HG03457 (cell line): ENCODE results near the gene LPP.

Source experiments
- ATAC-seq: cut with Tn5 transposase; IDR thresholded peaks from one replicate; pipeline ENCODE4 v1.9.1; 2021; ENCODE audit warnings: moderate number of reproducible peaks; ENCODE audit not compliant: unreplicated experiment

The LPP gene

DNA sequence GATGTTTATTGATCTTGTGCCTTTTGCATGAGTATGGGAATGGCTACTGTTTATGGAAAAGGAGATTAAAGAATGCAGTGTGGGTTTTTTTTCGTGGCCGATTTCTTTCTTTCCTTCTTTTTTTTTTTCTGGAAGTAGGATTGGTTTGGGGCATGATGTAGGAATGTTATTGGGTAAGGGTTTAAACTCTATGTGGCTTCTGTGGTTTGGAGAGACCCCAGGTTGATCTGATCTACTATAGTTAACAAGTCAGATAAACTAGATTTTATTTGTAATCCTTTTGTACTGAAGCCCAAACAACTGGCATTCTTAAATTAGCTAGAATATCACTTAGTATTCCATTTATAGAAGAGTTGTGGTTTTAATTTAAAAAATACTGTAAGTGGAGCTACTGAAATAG lies 304.8 kb downstream of the LPP start:
- no peak for ATAC-seq

GRCh38 chr3:188465311-188465710 lies 311.4 kb downstream of the LPP start:
- ATAC-seq, result no peak

DNA sequence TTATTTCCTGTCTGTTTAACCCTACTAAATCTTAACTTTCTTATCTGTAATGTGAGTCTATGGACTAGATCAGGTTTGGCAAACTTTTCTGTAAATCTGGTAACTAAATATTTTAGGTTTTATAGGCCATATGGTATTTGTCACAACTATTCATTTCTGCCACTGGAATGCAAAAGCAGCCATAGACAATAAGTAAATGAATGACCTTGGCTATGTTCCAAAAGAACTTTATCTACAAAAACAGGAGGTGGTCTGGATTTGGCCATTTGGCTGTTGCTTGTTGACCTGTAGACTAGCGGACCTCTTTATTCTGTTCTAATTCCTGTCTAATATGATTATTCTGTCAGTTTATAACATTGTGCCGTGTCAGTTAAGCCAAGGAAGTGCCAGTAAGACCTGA lies 314.2 kb downstream of the LPP start:
- ATAC-seq, result no peak

DNA sequence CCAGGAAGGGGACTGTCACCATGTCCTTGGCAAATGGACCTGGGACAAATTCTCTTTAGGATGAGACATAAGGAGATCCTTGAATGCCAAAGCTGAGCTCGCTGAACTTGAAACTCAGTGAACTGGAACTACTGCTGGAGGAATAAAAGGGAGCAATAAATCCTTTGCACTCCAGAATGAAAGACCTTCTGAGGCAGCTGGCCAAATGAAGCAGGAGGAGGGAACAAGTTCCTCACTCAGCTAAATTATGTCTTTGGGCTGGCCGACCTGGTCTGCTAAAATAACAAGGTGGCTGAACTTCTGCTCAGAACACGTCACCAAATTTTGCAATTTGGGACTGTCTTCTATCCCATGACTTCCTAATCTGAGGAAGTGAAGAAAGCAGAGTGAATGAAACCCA lies 314.7 kb downstream of the LPP start:
- no peak for ATAC-seq

- ATAC-seq, result no peak
These were observed 315.4 kb downstream of the LPP start for GRCh38 chr3:188469228-188469885.

DNA sequence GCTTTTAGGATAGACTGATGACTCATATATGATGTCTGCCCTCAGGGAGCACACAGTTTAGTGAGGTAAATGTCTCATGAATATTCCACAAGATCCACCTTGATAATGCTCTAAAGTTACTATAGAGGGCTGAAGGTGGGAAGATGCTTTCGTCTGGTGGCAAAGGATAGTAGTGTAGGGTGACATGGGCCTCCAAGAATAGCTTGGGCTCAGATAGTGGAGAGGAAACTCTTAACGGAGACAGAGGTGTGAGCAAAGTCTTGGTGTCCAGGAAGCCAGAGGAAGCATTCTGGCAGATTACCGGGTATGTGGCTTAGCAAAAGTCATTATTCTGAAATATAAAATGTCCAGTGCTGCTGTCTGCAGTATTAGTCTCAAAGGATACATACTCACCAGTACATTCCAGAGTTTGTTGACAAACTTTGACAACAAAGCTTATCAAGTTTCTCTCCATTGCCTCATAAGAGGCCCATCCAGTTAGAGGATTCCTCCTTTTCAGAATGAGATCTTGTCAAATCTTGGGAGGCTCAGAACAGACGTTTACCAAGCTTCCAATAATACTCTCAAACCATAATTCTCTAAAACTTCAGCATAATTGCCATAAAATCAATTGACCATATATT lies 316.7 kb downstream of the LPP start:
- no peak for ATAC-seq

- ATAC-seq, result no peak
These were observed 317.8 kb downstream of the LPP start for GRCh38 chr3:188471723-188472122.

DNA sequence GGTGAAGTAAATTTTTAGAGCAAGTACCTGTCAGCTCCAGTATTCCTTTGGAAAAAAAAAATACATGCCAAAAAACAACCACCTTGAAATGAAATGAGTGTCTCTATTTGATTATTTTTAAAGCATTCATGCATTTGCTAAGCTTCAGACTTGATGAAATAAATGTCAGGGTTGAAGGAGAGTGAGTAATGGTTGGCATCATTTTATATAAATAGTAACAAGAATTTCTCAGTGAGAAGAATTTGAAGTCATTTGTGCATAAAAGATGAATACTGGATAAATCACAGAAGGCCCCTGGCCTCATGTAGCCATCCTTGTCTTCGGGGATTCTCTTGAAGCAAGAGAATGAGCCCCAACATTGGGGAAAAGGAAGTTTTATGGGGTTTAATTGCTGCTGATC lies 318.4 kb downstream of the LPP start:
- ATAC-seq, result no peak

- ATAC-seq, result no peak
These were observed 319.1 kb downstream of the LPP start for GRCh38 chr3:188473045-188473444.

DNA sequence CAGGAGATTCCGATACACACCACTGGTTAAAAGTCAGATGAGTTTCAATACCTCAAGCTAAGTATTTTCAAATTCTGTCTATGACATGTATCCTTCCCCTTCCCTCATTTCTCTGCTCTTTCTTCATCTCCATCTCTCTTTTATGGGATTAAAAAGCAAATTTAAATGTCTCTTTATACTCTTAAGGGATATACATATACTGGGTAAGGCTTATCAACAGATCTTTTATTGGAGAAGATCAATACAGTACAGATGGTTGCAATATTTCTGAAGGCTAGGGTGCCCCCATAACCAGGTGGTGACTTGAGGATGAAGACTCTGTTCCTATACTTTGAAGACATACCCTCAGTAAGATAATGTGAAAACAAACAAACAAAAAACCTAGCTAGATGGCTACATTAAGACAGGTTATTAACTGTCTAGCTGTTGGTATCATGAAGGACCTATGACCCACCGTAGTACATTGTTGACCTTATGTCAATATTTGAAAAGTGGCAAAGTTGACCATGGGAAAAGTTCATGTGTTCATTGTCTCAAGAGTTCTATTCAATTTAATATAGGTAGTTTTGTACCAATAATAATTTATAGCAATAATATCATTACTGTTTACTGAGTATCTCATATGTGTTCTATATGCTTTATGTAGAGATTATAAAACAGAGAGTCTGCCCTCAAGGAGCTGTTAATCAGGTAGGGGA lies 319.8 kb downstream of the LPP start:
- ATAC-seq, result no peak

- no peak for ATAC-seq
These were observed 323.0 kb downstream of the LPP start for GRCh38 chr3:188476935-188477334.

DNA sequence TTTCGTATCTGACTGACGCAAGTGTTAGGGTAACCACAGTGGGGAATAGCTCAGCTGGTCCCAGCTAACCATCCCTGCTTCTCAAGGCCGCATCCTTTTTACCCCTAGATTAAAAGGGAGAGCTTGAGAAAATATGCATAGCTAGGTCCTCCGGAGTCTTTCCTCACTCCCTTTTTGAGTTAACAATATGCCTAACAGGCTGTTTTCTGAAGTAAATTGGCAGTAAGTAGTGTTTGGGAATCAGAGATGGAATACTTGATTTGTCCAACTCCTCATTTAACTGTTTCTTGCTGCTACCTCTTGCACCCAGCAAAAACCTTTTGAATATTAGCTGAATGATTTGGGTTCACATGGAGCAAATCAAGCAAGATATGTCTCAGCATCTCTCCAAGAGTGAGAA lies 326.1 kb downstream of the LPP start:
- ATAC-seq, result no peak

DNA sequence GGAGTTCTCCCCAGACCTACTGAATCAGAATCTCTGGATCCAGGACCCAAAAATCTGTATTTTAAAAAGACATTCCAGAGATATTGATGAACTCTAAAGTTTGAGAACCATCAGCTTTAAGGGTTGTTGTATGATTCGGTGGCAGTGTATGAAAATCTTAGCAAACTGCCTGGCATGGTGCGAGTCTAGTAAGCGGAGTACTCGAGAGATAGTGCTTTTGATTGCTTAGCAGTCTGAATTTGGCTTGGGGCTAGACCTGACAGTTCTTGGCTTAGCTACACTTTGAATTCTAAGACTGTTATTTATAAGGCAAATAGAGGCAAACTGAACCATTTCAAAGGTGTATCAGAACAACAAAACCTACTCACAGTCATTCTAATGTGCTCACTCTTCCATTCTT lies 329.0 kb downstream of the LPP start:
- no peak for ATAC-seq

DNA sequence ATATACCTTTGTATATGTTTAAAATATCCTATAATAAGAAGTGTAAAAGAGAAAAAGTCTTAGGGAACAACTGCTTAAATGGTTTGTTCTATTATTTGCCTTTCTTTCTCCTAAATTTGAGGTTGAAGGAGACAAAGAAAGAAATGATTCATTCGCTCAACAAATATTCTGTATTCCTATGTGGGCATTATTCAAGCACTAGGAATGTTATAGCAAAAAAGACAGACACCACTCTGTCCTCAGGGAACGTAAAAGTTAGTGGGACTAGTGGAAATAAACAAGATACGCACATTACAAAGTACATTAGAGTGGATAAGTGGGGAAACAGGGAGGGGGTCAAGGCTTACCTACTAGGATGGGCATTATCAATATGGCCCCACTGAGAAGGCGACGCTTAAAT lies 332.2 kb downstream of the LPP start:
- no peak for ATAC-seq

DNA sequence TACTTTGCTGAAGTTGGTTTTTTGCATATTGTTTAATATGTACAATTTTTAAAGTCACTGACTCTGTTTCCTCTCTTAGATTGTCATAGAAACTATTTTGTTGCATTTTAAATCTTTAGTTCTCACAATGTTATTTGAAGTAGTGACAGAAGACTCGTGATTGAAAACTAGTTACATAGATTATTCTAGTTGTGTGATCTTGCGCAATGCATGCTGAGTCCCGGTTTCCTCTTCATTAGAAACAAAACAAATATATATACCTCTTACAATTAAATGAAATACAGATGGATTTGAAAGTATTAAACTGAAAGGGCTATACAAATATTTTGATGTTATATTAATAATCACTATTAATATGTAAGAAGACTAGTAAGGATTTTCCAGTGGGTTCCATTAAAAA lies 333.0 kb downstream of the LPP start:
- no peak for ATAC-seq

DNA sequence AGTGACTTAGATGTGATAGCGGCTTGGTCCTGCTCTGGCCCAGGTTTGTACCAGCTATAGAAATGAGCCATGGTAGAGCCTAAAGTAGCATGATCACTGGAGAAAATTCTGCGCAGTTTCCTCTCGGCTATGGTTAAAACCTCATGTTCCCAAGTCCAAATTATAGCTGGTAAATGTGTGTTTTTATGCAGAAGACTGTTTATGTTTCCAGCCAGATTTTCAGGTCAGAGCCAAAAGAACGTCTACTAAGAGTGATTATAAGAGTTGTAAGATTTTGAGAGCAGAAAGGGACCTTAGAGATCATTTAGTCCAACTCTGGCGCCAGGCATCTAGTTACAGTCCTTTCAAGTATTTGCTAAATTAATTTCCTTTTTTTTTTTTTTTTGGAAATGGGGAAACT lies 333.7 kb downstream of the LPP start:
- ATAC-seq, result no peak

- no peak for ATAC-seq
These were observed 334.8 kb downstream of the LPP start for GRCh38 chr3:188488801-188489200.

DNA sequence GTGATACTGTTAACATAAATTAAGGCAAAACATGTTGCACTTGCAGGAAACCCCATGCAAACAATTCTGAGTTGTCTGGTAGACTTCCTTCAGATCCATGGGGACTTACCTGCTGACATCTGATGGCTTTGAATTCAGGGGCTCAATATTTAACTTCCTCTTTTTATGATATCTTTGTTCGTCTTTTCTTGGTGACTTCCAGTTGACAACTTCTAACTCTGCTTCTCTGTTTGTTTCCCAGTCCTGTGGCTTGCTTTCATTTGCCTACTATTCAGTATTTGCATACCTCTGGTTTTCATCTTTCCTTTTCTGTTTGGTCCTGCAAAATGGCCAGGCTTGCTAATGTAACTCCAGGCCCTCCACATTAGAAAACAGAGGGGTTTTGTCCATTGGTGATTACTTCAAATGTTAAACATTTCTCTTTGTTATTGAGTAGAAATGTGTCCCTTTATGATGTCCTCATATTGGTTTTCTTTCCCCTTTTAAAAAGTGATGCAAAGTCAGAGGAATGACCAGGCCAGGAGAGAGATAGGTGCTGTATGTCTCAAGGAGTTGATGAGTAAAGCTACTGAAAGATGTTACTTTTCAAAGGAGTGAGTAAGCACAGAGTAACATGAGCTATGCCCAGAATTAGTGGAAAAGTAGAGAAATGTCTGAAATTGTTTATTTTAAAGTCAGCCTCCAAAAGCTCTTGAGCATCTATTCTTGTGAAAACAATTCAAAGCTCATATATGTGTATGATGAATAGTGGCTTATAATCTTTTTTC lies 335.9 kb downstream of the LPP start:
- ATAC-seq, result no peak

DNA sequence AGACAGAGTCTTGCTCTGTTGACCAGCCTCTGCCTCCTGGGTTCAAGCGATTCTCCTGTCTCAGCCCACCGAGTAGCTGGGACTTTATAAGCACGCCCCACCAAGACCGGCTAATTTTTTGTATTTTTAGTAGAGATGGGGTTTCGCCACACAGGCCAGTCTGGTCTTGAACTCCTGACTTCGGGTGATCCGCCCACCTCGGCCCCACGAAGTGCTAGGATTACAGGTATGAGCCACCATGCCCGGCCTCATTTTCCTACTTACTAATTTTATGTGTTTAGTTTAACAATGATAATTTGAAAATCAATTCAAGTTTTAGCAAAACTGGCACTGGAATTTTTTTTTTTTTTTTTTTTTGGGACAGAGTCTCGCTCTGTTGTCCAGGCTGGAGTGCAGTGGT lies 336.5 kb downstream of the LPP start:
- no peak for ATAC-seq

DNA sequence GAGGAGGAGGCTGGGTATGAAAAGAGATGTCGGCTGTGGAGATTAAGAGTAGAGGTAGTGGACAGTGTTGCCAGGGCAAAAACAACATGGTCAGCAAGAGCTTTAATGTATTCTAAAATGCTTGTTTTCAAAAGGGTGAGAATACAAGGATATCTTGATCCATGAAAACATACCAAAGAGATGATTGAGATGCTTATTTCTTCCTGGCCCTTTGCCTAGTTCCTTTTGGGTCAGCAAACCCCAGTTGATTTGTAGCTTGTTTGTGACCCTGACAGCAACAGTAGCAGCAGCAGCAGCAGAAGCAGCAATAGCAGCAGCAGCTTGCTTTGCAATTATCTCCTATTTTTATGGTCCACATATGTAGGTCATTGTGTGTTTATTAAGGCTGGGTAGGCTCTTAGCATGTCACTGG lies 337.3 kb downstream of the LPP start:
- ATAC-seq, result no peak

DNA sequence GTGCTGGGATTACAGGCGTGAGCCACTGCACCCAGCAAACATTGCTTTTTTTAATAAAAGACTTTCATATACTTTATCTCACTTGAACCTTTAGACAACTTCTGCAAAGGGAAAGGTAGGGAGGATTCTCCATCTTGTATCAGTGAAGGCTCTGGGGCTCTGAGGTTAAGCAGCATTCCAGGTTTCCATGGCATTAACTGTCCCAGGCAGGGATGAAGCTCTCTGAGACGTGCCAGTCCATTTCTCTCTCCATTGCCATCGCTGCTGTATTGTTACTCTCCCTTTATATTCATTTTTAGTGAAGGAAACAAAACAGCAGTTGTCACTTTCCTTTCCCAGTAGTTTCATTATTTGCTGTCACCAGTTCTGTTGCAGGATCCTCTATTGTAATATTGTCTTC lies 342.4 kb downstream of the LPP start:
- ATAC-seq, result no peak

DNA sequence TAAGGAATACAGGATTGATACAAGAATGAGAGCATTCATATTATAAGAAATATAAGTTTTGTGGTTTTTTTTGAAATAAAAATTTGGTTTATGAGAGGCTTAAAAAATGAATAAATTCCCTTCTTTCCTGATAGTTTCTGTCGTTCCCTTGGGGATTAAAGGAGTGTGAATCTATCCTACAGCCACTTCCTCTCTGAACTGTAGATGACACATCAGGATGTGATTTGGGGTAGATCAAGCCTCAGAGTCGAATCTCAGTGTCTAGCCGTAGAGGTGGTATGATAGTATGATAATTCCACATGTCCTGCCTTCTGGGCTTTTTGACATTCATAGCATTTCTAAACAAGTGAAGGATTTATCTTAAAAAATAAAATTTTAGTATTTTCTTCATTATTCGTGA lies 343.1 kb downstream of the LPP start:
- ATAC-seq, result no peak
